Activated CD4-positive, alpha-beta T cell treated with anti-CD3 and anti-CD28 coated beads, Interleukin-2, amount 10 ng/mL, durations not matched to agents 7 days and 5 days (primary cell): ENCODE data around the gene FNDC10. TPM values are rescaled to one million over a fixed set of nuclear protein-coding genes. Genes with fewer than 3 reads are reported as not detected.

Source experiments
- CTCF ChIA-PET: fragments of 350-600 bp; sonication (Branson Sonifier 250); formaldehyde crosslinking; loops from one replicate; lab custom pipeline; 2021; ENCODE audit warnings: antibody characterized with exemption; lab: Charles Lee
- POLR2A ChIA-PET: fragments of 350-600 bp; sonication (Branson Sonifier 250); formaldehyde crosslinking; loops from one replicate; lab custom pipeline; 2021; ENCODE audit warnings: antibody characterized with exemption; lab: Charles Lee
- DNase-seq: peaks from one replicate; pipeline ENCODE4 v3.0.0-alpha.2; 2020
- H3K27ac Mint-ChIP-seq: one replicate; pipeline ENCODE4 v1.8.0; 2021; ENCODE audit warnings: mild to moderate bottlenecking, moderate library complexity, mixed read lengths
- H3K27me3 Mint-ChIP-seq: one replicate; pipeline ENCODE4 v1.8.0; 2021; ENCODE audit warnings: mixed read lengths
- H3K36me3 Mint-ChIP-seq: one replicate; pipeline ENCODE4 v1.8.0; 2021; ENCODE audit warnings: low read depth, mixed read lengths
- H3K4me1 Mint-ChIP-seq: one replicate; pipeline ENCODE4 v1.8.0; 2021; ENCODE audit warnings: mixed read lengths
- H3K4me3 Mint-ChIP-seq: one replicate; pipeline ENCODE4 v1.8.0; 2021; ENCODE audit warnings: mild to moderate bottlenecking, moderate library complexity, mixed read lengths
- H3K9me3 Mint-ChIP-seq: one replicate; pipeline ENCODE4 v1.8.0; 2021; ENCODE audit warnings: mixed read lengths
- total RNA-seq, 2 experiments: library from RNA; stranded (reverse); gene quantifications; one replicate each; pipeline ENCODE4 v1.2.3, GENCODE V29; 2021

Gene FNDC10
- total RNA-seq, 2 experiments from 2014 or later, result 6.2 to 7.9 TPM

DNA sequence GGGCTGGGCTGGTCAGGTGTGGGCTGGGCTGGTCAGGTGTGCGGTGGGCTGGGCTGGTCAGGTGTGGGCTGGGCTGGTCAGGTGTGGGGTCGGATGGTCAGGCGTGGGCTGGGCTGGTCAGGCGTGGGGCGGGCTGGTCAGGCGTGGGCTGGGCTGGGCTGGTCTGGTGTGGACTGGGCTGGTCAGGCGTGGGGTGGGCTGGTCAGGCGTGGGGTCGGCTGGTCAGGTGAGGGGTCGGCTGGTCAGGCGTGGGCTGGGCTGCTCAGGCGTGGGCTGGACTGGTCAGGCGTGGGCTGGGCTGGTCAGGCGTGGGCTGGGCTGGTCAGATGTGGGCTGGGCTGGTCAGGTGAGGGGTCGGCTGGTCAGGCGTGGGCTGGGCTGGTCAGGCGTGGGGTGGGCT is 5.8 kb upstream of the FNDC10 start:
- DNase-seq, result no peak
- H3K9me3 Mint-ChIP-seq, result no peaks in the 10 kb centered on the region
- H3K27ac Mint-ChIP-seq, result no peak overlapping the region
- H3K4me1 Mint-ChIP-seq, result peaks cover 14% of the 10 kb centered on the region
- ChIA-PET CTCF (no interaction called here), POLR2A (no interaction called here)
- no peaks in the 10 kb centered on the region for H3K36me3 Mint-ChIP-seq
- H3K4me3 Mint-ChIP-seq, result no peak overlapping the region
- H3K27me3 Mint-ChIP-seq, result no peaks in the 10 kb centered on the region

DNA sequence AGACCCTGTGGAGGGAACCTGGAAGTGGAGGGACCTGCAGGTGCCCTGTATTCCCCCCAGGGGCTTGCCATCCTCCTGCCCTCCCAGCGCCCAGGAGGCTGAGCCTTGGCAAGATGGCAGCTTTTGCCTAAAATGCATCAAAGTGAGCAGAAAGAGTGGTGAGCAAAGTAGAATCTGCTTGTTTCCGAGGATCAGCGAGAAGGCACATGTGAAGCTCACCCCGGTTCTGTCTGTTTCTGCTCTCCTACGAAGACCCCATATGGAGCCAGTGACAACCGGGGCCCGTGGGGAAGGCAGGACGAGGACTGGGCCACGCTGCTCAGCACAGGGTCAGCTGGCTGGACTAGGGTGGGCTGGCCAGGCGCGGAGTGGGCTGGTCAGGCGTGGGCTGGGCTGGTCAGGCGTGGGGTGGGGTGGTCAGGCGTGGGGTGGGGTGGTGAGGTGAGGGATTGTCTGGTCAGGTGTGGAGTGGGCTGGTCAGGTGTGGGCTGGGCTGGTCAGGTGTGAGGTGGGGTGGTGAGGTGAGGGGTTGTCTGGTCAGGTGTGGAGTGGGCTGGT is 5.2 kb upstream of the FNDC10 start:
- DNase-seq, result no peak
- Mint-ChIP-seq H3K9me3 (no peaks in the 10 kb centered on the region), H3K4me1 (peaks cover 14% of the 10 kb centered on the region), H3K27me3 (no peaks in the 10 kb centered on the region), H3K27ac (peak overlapping the region; percentile 13), H3K36me3 (no peaks in the 10 kb centered on the region), H3K4me3 (no peak overlapping the region)
- POLR2A ChIA-PET, result no interaction called here
- CTCF ChIA-PET, result interaction anchor here (1.4 kb wide), 1 partner anchor 18 kb away, joined by 3 read pairs; no protein-coding TSS in a partner anchor

DNA sequence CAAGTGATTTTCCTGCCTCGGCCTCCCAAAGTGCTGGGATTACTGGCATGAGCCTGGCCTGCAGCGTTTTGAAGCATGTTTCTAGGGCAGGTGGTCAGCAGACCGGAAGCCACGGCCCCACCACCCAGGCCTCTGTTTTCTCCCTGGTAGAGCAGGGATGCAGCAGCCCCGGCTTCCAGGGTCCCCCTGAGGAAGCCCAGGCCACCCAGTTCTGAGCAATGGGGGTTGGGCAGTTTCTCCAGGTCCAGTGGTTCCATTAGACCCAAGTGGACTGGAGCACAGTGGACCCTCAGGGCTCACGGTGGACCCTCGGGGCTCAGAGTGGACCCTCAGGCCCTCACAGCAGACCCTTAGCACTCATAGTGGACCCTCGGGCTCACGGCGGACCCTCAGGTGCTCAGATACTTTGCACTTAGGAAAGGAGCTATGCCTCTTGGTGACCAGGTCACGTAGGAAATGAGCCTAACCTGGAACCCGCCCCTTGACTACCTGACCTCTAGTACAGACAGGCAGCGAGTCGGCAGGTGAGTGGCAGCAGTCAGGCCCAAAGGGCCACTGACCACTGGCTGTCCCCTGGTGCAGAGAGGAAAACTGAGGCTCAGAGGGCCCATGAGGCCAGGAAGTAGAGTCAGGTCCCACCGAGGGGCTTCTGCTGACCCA is 4.6 kb upstream of the FNDC10 start:
- ChIA-PET POLR2A (no interaction called here), CTCF (interaction anchor here (0.7 to 1.4 kb wide), 2 partner anchors 18 to 19 kb away, joined by 3 to 6 read pairs; no protein-coding TSS in a partner anchor)
- H3K4me3 Mint-ChIP-seq, result no peak overlapping the region
- no peaks in the 10 kb centered on the region for H3K27me3 Mint-ChIP-seq
- no peaks in the 10 kb centered on the region for H3K36me3 Mint-ChIP-seq
- no peaks in the 10 kb centered on the region for H3K9me3 Mint-ChIP-seq
- no peak overlapping the region for H3K27ac Mint-ChIP-seq
- H3K4me1 Mint-ChIP-seq, result peaks cover 14% of the 10 kb centered on the region
- DNase-seq, result no peak

DNA sequence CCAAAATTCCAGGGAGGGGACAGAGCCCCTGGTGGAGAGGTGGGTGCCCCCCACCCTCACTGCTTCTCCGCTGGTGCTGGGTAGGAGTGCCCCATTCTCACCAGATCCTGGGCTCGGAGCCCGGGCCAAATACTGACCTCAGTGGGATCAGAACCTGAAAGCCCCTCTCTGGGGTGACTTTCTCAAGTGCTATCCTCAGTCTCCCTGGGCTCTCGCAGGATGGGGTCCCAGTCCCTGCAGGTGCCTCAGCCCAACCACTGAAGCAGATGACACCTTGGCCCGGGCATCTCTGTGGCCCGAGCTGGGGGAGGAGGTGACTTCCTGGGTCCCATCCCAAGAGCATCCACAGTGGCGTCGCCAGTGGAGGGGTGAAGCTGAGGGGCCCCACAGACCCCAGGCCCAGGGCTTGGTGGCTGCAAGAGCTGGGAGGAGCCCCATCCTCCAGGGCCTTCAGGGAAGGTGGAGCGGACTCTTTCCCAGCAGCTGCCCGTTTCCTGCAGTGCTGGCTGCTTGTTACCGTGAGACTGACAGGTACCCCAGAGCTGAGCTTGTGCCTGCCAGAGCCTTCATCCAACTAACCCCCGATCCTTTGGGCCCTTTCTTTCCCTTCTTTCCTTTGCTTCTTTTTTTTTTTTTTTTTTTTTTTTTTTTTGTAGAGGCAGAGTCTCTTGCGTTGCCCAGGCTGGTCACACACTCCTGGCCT is 3.9 kb upstream of the FNDC10 start:
- H3K27me3 Mint-ChIP-seq, result peaks cover 3% of the 10 kb centered on the region
- CTCF ChIA-PET, result interaction anchor here (0.7 to 1.4 kb wide), 3 partner anchors 10 to 20 kb away, joined by 3 to 6 read pairs (median 5); no protein-coding TSS in a partner anchor
- no peak overlapping the region for H3K4me3 Mint-ChIP-seq
- H3K36me3 Mint-ChIP-seq, result peaks cover 2% of the 10 kb centered on the region
- POLR2A ChIA-PET, result no interaction called here
- no peak overlapping the region for H3K27ac Mint-ChIP-seq
- no peaks in the 10 kb centered on the region for H3K9me3 Mint-ChIP-seq
- H3K4me1 Mint-ChIP-seq, result peaks cover 18% of the 10 kb centered on the region
- DNase-seq, result no peak

DNA sequence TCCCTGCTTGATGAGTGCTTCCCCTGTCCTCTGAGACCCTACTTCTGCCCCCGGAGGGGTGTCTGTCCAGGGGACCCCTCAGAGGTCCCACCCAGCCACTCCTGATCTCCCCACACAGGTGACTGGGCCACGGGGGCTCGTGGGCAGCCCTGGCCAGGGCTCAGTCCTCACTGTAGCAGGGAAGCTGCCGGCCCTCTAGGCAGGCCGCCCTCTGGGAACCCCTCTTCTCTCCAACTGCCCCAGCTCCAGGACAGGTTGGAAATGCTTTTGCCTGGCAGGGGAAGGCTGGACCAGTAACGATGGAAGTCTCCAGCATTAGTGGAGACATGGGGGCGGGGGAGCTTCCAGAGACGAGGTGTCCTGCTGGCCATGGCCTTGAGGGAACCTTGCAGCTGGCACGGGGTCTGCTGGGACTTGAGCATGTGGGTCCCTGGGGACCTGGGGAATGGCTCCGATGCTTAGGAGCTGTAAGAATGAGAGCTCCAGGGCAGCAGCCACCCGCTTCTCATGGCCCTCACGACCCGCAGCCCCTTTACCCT is 3.1 kb upstream of the FNDC10 start:
- ChIA-PET CTCF (interaction anchor here (0.7 to 1.3 kb wide), 3 partner anchors 11 to 204 kb away, joined by 3 to 5 read pairs (median 3); partner anchors contain the start of gene CCNL2), POLR2A (interaction anchor here (0.6 kb wide), 1 partner anchor 26 kb away, joined by 3 read pairs; no protein-coding TSS in a partner anchor)
- DNase-seq, result no peak
- no peaks in the 10 kb centered on the region for H3K9me3 Mint-ChIP-seq
- peaks cover 4% of the 10 kb centered on the region for H3K36me3 Mint-ChIP-seq
- no peak overlapping the region for H3K4me3 Mint-ChIP-seq
- peaks cover 21% of the 10 kb centered on the region for H3K4me1 Mint-ChIP-seq
- H3K27ac Mint-ChIP-seq, result no peak overlapping the region
- H3K27me3 Mint-ChIP-seq, result peaks cover 6% of the 10 kb centered on the region

DNA sequence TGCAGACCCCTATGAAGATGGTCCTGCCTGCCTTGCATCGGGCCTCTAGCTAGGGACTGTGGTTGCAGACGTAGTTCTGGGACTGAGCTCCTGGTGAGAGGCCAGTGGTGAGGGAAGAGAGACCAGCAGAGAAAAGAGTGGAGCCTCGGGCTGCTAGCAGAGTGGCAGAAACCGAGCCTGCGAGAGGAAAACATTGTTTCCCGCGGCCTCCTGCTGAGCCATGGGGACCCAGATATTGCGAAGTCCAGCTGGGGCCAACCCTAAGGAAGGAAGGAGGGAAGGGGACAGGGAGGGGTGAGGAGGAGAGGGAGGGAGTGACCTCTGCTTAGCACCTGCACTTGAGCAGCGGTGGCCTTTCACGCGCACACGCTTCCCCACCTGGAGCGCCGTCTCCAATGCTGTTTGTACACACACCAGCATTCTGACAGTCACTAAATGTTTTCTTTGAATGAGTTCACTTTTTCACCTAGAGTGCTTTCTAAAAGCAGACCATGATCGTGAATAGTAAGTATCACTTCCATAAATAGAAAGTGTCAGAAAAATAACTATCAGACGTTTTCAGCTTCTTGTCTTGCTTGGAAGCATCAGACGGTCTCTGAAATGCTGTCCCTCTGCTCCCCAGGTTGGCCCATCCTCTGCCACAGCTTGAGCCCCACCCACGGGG is 2.5 kb upstream of the FNDC10 start:
- peaks cover 4% of the 10 kb centered on the region for H3K36me3 Mint-ChIP-seq
- no peak overlapping the region for H3K27ac Mint-ChIP-seq
- H3K4me3 Mint-ChIP-seq, result no peak overlapping the region
- DNase-seq, result no peak
- peaks cover 8% of the 10 kb centered on the region for H3K27me3 Mint-ChIP-seq
- POLR2A ChIA-PET, result interaction anchor here (0.6 kb wide), 1 partner anchor 26 kb away, joined by 3 read pairs; no protein-coding TSS in a partner anchor
- CTCF ChIA-PET, result interaction anchor here (0.7 to 1.3 kb wide), 2 partner anchors 48 to 203 kb away, joined by 3 read pairs; partner anchors contain the start of gene CCNL2
- H3K9me3 Mint-ChIP-seq, result no peaks in the 10 kb centered on the region
- peaks cover 17% of the 10 kb centered on the region for H3K4me1 Mint-ChIP-seq

DNA sequence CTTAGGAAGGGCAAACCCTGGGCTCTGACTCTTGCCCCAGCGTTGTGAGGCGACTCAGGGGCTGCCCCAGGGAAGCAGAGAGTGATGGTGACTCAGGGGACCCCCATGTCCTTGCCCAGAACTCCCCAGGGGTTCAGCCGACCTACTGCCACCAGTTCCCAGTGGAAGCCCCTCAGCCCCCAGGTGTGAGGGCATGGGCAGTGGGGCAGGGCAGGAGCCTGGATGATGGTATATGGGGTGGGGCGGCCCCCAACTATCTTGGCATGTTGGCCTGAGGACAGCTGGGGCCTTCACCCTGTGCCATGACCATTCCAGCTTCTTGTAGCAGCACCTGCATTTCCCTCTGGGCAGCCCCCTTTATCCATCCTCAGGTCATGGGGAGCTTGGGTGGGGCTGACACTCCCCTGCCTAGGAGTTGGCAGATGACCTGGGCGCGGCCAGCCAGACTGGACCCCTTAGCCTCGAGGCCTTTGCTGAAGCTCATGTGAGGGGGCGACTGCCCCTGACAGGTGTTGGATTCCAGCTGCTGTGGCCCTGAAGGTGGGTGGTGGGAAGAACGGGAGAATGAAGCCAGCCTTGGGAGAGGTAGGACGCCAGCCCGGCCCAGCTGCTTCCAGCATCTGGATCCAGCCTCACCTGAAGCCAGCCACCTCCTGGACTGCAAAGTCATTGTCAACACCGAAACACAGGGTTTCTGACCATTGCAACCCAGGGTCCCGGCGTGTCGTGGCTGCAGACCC is 1.8 kb upstream of the FNDC10 start:
- no peak for DNase-seq
- Mint-ChIP-seq H3K27me3 (peaks cover 8% of the 10 kb centered on the region), H3K36me3 (peaks cover 4% of the 10 kb centered on the region), H3K4me3 (no peak overlapping the region), H3K27ac (no peak overlapping the region), H3K4me1 (peaks cover 10% of the 10 kb centered on the region), H3K9me3 (no peaks in the 10 kb centered on the region)
- ChIA-PET POLR2A (no interaction called here), CTCF (interaction anchor here (1.3 kb wide), 1 partner anchor 203 kb away, joined by 3 read pairs; the partner anchor contains the start of gene CCNL2)

DNA sequence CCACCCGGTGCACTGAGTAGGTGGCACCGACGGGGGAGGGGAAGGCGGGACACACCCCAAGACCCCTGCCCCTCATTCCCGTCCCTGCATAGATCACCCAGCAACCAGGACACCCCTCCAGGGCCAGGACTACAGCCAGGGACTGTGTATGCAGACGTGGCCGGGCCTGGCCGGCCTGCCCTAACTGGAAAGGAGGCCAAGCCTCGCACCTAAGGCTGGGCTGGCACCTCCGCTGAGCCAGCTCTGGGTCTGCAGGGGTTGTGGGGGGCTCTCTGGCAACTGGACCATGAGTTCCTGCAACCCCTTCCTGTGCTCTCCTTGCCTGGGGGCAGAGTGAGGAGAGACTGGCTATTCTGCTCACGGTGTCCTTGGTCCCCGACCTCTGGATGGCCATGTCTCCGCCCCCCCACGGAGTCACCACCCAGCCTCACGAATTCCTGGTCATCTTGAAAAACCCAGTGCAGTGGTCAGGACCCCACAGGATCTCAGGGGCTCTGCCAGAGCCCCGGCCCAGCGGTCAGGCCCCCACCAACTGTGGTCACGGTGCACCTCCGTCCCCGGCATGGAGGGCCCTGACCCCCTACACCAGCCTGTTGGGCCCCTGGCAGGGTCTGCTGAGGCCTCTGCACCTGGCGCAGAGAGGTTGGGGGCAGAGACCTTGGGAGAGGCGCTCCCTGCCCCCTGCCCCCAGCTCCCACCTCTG is 1.1 kb upstream of the FNDC10 start:
- Mint-ChIP-seq H3K4me1 (peaks cover 7% of the 10 kb centered on the region), H3K9me3 (no peaks in the 10 kb centered on the region), H3K4me3 (peak overlapping the region; percentile 56), H3K27me3 (peaks cover 8% of the 10 kb centered on the region), H3K27ac (peak overlapping the region; percentile 41), H3K36me3 (peaks cover 4% of the 10 kb centered on the region)
- CTCF ChIA-PET, result interaction anchor here (1.0 kb wide), 1 partner anchor 13 kb away, joined by 3 read pairs; no protein-coding TSS in a partner anchor
- POLR2A ChIA-PET, result no interaction called here
- DNase-seq, result no peak

DNA sequence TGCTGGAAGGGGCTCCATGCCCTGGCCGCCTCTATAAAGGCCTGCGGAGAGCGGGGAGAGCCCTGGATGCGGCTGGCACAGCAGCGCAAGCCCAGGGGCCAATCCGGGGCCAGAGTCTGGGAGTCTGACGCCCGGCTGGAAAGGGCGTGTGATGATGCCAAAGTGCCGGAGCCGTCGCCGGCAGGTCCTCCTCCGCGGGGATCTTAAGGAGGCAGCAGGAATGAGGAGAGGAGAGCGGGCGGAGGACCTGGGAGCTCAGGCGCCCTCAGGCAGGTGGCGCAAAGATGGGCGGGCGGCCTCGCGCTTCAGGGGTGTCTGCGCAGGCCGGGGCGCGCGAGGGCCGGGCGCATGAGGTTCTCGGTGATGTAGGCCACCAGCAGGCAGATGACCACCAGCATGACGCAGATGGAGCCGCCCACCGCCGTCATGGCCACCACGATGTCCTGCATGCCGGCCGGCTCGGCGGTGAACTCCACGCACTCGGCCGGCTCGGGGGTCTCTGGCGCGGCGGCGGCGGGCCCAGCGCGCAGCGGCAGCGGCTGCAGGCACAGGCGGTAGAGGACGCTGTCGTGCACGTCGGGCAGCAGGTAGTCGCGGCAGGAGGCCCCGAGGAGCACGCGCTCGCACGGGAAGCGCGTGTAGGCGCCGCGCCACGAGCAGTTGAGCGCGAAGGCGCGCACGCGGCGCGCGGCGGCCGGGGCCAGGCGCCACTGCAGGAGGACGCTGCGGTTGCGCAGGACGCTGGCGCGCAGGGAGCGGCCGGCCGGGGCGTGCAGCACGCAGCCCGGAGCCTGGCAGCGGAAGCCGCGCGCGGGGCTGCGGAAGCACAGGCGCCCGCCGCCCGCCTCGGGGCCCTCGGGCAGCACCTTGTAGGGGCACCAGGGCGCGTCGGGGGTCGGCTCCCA is 653 bp downstream of the FNDC10 start:
- peaks cover 8% of the 10 kb centered on the region for H3K27me3 Mint-ChIP-seq
- ChIA-PET POLR2A (no interaction called here), CTCF (interaction anchor here (0.6 kb wide), 1 partner anchor 21 kb away, joined by 4 read pairs; no protein-coding TSS in a partner anchor)
- peak overlapping the region; percentile 83 for H3K27ac Mint-ChIP-seq
- H3K36me3 Mint-ChIP-seq, result peaks cover 4% of the 10 kb centered on the region
- H3K4me1 Mint-ChIP-seq, result peaks cover 7% of the 10 kb centered on the region
- H3K9me3 Mint-ChIP-seq, result no peaks in the 10 kb centered on the region
- peak overlapping the region; percentile 77 for H3K4me3 Mint-ChIP-seq
- DNase-seq, result peak; percentile 44

DNA sequence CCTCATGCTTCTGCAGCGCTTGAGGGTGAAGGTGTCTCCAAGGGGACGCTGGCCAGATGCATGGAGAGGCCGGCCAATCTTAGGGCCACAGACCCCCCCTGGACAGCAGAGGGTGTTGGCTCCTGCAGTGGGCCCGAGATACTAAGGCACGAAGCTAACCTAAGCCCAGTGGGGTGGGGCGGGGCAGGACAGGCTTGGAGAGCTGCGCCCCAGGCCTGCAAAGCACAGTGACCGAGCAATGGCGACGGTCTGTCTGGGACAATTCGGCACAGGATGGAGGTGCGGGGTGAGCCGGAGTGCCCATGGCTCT is 1.3 kb downstream of the FNDC10 start:
- Mint-ChIP-seq H3K4me1 (peaks cover 7% of the 10 kb centered on the region), H3K9me3 (no peaks in the 10 kb centered on the region), H3K36me3 (peaks cover 4% of the 10 kb centered on the region), H3K27me3 (peaks cover 8% of the 10 kb centered on the region), H3K27ac (peak overlapping the region; percentile 83), H3K4me3 (peak overlapping the region; percentile 77)
- DNase-seq, result no peak
- POLR2A ChIA-PET, result no interaction called here
- CTCF ChIA-PET, result interaction anchor here (0.6 kb wide), 1 partner anchor 22 kb away, joined by 4 read pairs; no protein-coding TSS in a partner anchor
